Astrocyte (in vitro differentiated cells and primary cell): ENCODE data around the gene LHFPL3. TPM values are rescaled to one million over a fixed set of nuclear protein-coding genes. Genes with fewer than 3 reads are reported as not detected.

Experiments
- DNase-seq: peaks from one replicate; pipeline ENCODE4 v3.0.0-alpha.2; 2010; ENCODE audit warnings: low read depth
- FAIRE-seq: peaks from 2 replicates; lab custom pipeline; 2011; peaks lifted over from hg19 to GRCh38; lab: Jason Lieb, UNC
- H2AFZ ChIP-seq: 2 replicates; pipeline ENCODE4 v1.6.0; 2012; ENCODE audit warnings: low read depth, low read length, inconsistent platforms
- H3K27ac ChIP-seq: 2 replicates; pipeline ENCODE4 v1.5.1; 2011; ENCODE audit warnings: low read depth, low read length, inconsistent platforms
- H3K27me3 ChIP-seq: 2 replicates; pipeline ENCODE4 v1.6.0; 2011; ENCODE audit warnings: low read length, inconsistent platforms; ENCODE audit not compliant: insufficient read depth
- H3K36me3 ChIP-seq: 2 replicates; pipeline ENCODE4 v1.5.1; 2011; ENCODE audit warnings: low read length, inconsistent platforms; ENCODE audit not compliant: insufficient read depth
- H3K4me1 ChIP-seq: 2 replicates; pipeline ENCODE4 v1.5.1; 2011; ENCODE audit warnings: low read length, inconsistent platforms; ENCODE audit not compliant: insufficient read depth
- H3K4me2 ChIP-seq: 2 replicates; pipeline ENCODE4 v1.6.0; 2012; ENCODE audit warnings: low read length, inconsistent platforms
- H3K4me3 ChIP-seq: 2 replicates; pipeline ENCODE4 v1.5.1; 2011; ENCODE audit warnings: low read depth, mild to moderate bottlenecking, low read length, inconsistent platforms; ENCODE audit not compliant: insufficient read depth
- H3K79me2 ChIP-seq: 2 replicates; pipeline ENCODE4 v1.6.0; 2012; ENCODE audit warnings: mild to moderate bottlenecking, low read length, inconsistent platforms; ENCODE audit not compliant: insufficient read depth
- H3K9ac ChIP-seq: 2 replicates; pipeline ENCODE4 v1.6.0; 2012; ENCODE audit warnings: mild to moderate bottlenecking, low read length, inconsistent platforms
- H3K9me3 ChIP-seq: 2 replicates; pipeline ENCODE4 v1.5.1; 2012; ENCODE audit warnings: low read depth, mild to moderate bottlenecking, low read length, inconsistent platforms; ENCODE audit not compliant: insufficient read depth
- H4K20me1 ChIP-seq: 2 replicates; pipeline ENCODE4 v1.6.0; 2012; ENCODE audit warnings: low read length, inconsistent platforms; ENCODE audit not compliant: insufficient read depth
- H3K27ac Mint-ChIP-seq: one replicate; pipeline ENCODE4 v1.8.0; 2021; ENCODE audit warnings: mild to moderate bottlenecking, mixed read lengths; ENCODE audit not compliant: unreplicated experiment
- H3K27me3 Mint-ChIP-seq: one replicate; pipeline ENCODE4 v1.8.0; 2021; ENCODE audit warnings: low read depth, mixed read lengths; ENCODE audit not compliant: unreplicated experiment
- H3K36me3 Mint-ChIP-seq: one replicate; pipeline ENCODE4 v1.8.0; 2021; ENCODE audit warnings: low read depth, mixed read lengths; ENCODE audit not compliant: unreplicated experiment
- H3K4me1 Mint-ChIP-seq: one replicate; pipeline ENCODE4 v1.8.0; 2021; ENCODE audit warnings: low read depth, mixed read lengths; ENCODE audit not compliant: unreplicated experiment
- H3K4me3 Mint-ChIP-seq: one replicate; pipeline ENCODE4 v1.8.0; 2021; ENCODE audit warnings: mild to moderate bottlenecking, moderate library complexity, mixed read lengths; ENCODE audit not compliant: unreplicated experiment
- H3K9me3 Mint-ChIP-seq: one replicate; pipeline ENCODE4 v1.8.0; 2021; ENCODE audit warnings: mild to moderate bottlenecking, mixed read lengths; ENCODE audit not compliant: unreplicated experiment
- EZH2 ChIP-seq: IDR thresholded peaks from 2 replicates; pipeline ENCODE4 v1.6.1; 2012; ENCODE audit warnings: mild to moderate bottlenecking, low read length, inconsistent platforms; ENCODE audit not compliant: insufficient read depth
- total RNA-seq: library from RNA; stranded (reverse); gene quantifications from 2 replicates; pipeline ENCODE4 v1.2.1, GENCODE V29; 2021
- TF ChIP-seq, protein P1 (sequence below): IDR thresholded peaks from 2 replicates; pipeline ENCODE4 v1.5.1; 2011; ENCODE audit warnings: low read depth, mild to moderate bottlenecking, inconsistent platforms, low read length, moderate library complexity; ENCODE audit not compliant: insufficient read depth

LHFPL3 gene
- total RNA-seq, 1 donor from 2014 or later, result not detected

DNA sequence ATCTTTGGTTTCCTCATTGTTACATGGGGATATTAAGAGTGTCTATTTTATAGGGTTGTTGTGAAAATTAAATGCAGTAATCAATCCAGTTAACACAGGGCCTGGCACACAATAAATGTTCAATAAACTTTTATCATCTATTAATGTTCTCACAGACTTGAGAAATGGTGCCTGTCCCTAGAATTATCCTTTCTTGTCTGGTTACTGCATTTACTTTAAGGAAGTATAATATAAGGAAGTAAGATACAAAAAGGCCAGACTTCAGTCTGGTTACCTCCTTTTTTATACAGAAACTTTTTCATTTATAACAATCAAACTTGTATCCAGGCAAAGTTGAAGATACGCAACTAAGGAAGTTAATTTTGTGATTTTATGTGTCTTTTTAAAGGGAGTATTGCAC, 117.0 kb downstream of the LHFPL3 start:
- no peak overlapping the region for H2AFZ ChIP-seq
- no peaks in the 10 kb centered on the region for H4K20me1 ChIP-seq
- Mint-ChIP-seq H3K27ac (no peak overlapping the region), H3K36me3 (no peaks in the 10 kb centered on the region), H3K4me3 (no peak overlapping the region), H3K4me1 (peaks cover 20% of the 10 kb centered on the region), H3K27me3 (no peaks in the 10 kb centered on the region), H3K9me3 (no peaks in the 10 kb centered on the region)
- H3K4me3 ChIP-seq, result no peak overlapping the region
- no peak for TF ChIP-seq EZH2
- TF ChIP-seq, protein P1, sequence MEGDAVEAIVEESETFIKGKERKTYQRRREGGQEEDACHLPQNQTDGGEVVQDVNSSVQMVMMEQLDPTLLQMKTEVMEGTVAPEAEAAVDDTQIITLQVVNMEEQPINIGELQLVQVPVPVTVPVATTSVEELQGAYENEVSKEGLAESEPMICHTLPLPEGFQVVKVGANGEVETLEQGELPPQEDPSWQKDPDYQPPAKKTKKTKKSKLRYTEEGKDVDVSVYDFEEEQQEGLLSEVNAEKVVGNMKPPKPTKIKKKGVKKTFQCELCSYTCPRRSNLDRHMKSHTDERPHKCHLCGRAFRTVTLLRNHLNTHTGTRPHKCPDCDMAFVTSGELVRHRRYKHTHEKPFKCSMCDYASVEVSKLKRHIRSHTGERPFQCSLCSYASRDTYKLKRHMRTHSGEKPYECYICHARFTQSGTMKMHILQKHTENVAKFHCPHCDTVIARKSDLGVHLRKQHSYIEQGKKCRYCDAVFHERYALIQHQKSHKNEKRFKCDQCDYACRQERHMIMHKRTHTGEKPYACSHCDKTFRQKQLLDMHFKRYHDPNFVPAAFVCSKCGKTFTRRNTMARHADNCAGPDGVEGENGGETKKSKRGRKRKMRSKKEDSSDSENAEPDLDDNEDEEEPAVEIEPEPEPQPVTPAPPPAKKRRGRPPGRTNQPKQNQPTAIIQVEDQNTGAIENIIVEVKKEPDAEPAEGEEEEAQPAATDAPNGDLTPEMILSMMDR, result no peak
- H3K36me3 ChIP-seq, result no peaks in the 10 kb centered on the region
- H3K27me3 ChIP-seq, result no peaks in the 10 kb centered on the region
- H3K9me3 ChIP-seq, result peaks cover 2% of the 10 kb centered on the region
- no peaks in the 10 kb centered on the region for H3K79me2 ChIP-seq
- no peak for DNase-seq
- H3K4me1 ChIP-seq, result no peaks in the 10 kb centered on the region
- H3K9ac ChIP-seq, result no peak overlapping the region
- H3K27ac ChIP-seq, result no peak overlapping the region
- no peak overlapping the region for H3K4me2 ChIP-seq
- no peak for FAIRE-seq

DNA sequence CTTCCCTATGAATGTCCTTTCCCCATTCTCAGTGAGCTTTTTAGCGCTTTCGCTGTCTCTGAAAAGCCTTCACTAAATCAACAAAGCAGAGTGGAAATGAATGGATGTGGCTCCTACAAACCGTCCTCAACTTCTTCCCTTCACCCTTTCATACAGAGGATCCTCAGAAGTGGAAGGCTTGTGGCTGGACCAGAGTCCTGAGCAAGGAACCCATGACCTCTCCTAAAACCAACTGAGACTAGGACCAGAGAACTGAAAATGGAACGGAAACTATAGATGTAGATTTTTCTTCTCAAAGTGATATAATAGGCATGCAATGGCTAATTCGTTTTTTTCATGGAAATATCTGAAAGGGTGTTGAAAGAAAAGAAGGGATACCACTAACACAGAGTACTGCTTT, 122.5 kb downstream of the LHFPL3 start:
- Mint-ChIP-seq H3K4me1 (peaks cover 9% of the 10 kb centered on the region), H3K27me3 (no peaks in the 10 kb centered on the region), H3K4me3 (no peak overlapping the region), H3K27ac (no peak overlapping the region), H3K36me3 (no peaks in the 10 kb centered on the region), H3K9me3 (peaks cover 8% of the 10 kb centered on the region)
- FAIRE-seq (no peak), DNase-seq (no peak)
- H2AFZ ChIP-seq, result no peak overlapping the region
- no peak for TF ChIP-seq EZH2
- TF ChIP-seq, protein P1, result no peak
- H4K20me1 ChIP-seq, result no peaks in the 10 kb centered on the region
- no peaks in the 10 kb centered on the region for H3K79me2 ChIP-seq
- no peaks in the 10 kb centered on the region for H3K36me3 ChIP-seq
- H3K4me3 ChIP-seq, result no peak overlapping the region
- no peak overlapping the region for H3K4me2 ChIP-seq
- H3K9me3 ChIP-seq, result no peaks in the 10 kb centered on the region
- no peaks in the 10 kb centered on the region for H3K4me1 ChIP-seq
- no peak overlapping the region for H3K9ac ChIP-seq
- no peak overlapping the region for H3K27ac ChIP-seq
- H3K27me3 ChIP-seq, result no peaks in the 10 kb centered on the region

GRCh38 chr7:104453190-104453589, 124.8 kb downstream of the LHFPL3 start:
- Mint-ChIP-seq H3K4me1 (peaks cover 9% of the 10 kb centered on the region), H3K9me3 (peaks cover 8% of the 10 kb centered on the region), H3K27ac (no peak overlapping the region), H3K4me3 (no peak overlapping the region), H3K36me3 (no peaks in the 10 kb centered on the region), H3K27me3 (no peaks in the 10 kb centered on the region)
- no peaks in the 10 kb centered on the region for H4K20me1 ChIP-seq
- no peak overlapping the region for H3K4me3 ChIP-seq
- H3K4me1 ChIP-seq, result no peaks in the 10 kb centered on the region
- DNase-seq (no peak), FAIRE-seq (no peak)
- no peaks in the 10 kb centered on the region for H3K36me3 ChIP-seq
- H3K27ac ChIP-seq, result no peak overlapping the region
- TF ChIP-seq EZH2, result no peak
- TF ChIP-seq, protein P1, result no peak
- no peak overlapping the region for H3K4me2 ChIP-seq
- H3K9me3 ChIP-seq, result no peaks in the 10 kb centered on the region
- H3K79me2 ChIP-seq, result no peaks in the 10 kb centered on the region
- H2AFZ ChIP-seq, result no peak overlapping the region
- no peak overlapping the region for H3K9ac ChIP-seq
- no peaks in the 10 kb centered on the region for H3K27me3 ChIP-seq
